ENCODE data around the gene BCAN.

The BCAN gene

DNA sequence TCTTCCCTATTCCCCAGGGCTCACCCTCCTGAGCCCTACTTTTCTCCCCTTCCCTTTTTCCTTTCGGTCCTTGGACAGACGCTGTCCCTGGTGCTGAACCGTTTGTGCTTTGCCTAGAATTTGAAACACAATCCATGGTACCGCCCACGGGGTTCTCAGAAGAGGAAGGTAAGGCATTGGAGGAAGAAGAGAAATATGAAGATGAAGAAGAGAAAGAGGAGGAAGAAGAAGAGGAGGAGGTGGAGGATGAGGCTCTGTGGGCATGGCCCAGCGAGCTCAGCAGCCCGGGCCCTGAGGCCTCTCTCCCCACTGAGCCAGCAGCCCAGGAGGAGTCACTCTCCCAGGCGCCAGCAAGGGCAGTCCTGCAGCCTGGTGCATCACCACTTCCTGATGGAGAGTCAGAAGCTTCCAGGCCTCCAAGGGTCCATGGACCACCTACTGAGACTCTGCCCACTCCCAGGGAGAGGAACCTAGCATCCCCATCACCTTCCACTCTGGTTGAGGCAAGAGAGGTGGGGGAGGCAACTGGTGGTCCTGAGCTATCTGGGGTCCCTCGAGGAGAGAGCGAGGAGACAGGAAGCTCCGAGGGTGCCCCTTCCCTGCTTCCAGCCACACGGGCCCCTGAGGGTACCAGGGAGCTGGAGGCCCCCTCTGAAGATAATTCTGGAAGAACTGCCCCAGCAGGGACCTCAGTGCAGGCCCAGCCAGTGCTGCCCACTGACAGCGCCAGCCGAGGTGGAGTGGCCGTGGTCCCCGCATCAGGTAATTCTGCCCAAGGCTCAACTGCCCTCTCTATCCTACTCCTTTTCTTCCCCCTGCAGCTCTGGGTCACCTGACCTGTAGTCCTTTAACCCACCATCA lies 10.4 kb downstream of the BCAN start:
- TF ChIP-seq, protein P1, sequence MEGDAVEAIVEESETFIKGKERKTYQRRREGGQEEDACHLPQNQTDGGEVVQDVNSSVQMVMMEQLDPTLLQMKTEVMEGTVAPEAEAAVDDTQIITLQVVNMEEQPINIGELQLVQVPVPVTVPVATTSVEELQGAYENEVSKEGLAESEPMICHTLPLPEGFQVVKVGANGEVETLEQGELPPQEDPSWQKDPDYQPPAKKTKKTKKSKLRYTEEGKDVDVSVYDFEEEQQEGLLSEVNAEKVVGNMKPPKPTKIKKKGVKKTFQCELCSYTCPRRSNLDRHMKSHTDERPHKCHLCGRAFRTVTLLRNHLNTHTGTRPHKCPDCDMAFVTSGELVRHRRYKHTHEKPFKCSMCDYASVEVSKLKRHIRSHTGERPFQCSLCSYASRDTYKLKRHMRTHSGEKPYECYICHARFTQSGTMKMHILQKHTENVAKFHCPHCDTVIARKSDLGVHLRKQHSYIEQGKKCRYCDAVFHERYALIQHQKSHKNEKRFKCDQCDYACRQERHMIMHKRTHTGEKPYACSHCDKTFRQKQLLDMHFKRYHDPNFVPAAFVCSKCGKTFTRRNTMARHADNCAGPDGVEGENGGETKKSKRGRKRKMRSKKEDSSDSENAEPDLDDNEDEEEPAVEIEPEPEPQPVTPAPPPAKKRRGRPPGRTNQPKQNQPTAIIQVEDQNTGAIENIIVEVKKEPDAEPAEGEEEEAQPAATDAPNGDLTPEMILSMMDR (IDR thresholded peaks at IDR 0.05; ENCODE audit: low read depth, low read length, missing control alignments): no peak
- H3K4me3 ChIP-seq (ENCODE audit: low read depth, low read length): no peak overlapping the region
- no peak for DNase-seq (ENCODE audit: low read depth)

DNA sequence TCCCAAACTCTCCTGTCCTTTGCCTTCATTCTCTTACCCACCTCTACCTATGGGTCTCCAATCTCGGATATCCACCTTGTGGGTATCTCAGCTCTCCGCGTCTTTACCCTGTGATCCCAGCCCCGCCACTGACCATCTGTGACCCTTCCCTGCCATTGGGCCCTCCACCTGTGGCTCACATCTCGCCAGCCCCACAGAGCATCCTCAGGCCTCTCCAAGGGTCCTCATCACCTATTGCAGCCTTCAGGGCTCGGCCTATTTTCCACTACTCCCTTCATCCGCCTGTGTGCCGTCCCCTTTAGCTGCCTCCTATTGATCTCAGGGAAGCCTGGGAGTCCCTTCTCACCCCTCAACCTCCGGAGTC lies 11.1 kb downstream of the BCAN start:
- TF ChIP-seq, protein P1 (IDR thresholded peaks at IDR 0.05; ENCODE audit: low read depth, low read length, missing control alignments): no peak

DNA sequence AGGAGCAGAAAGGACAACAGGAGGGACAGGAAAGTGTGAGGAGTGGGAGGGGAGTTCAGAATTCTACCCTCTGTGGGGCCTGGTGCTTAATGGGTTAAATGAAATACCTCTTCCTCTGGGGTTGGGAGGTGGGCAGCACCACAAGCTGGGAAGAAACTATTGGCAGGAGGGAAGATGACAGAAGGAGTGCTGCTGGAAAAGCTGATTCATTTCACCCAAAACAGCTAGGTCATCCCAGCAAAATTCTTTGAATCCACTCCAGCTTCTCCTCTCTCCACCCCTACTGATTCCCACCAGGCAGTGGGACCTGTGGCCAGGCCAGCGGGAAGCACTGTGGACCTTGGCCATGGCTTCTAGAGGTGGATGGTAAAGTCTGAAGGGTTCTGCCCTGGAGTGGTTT lies 12.8 kb downstream of the BCAN start:
- H3K4me3 ChIP-seq (ENCODE audit: low read depth, low read length): no peak overlapping the region
- TF ChIP-seq, protein P1 (IDR thresholded peaks at IDR 0.05; ENCODE audit: low read depth, low read length, missing control alignments): no peak
- DNase-seq (ENCODE audit: low read depth): no peak

More for the DNA sequence above, 11.1 kb downstream of the BCAN start:
- no peak overlapping the region for H3K4me3 ChIP-seq (ENCODE audit: low read depth, low read length)
- DNase-seq (ENCODE audit: low read depth): no peak

DNA sequence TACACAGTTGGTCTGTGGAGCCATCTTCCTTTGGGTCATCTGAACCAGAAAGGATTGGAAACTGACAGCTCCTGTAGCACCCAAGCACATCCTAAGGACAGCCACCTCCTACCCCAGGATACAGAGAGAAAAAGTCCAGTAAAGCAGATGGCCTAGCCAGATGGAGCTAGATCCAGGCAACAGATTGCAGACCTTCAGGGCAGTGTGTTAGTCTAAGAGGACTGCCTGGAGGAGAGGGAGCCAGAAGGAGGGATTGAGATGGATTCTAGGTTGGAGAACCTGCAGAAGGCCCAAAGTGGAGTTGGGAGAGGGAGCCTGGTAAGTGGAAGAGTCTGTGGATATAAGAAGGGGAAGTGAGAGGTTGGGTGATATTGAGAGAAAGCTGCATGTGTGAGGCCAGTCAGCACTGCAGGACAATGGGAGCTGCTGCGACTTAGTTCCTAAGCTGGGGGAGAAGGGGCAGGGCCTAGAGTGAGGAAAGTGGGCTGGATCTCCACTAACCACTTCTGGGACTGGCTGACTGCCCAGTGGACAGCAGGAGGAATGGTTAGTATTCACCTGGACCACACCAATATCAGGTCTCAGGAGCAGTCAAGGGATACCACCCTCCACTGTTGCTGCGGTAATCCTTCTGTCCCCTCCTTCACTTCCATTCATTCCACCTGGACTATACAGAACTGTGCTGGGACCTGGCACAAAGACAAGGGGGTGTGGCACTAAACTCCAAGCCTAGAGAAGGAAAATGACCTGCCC lies 13.4 kb downstream of the BCAN start:
- no peak for DNase-seq (ENCODE audit: low read depth)
- TF ChIP-seq, protein P1 (IDR thresholded peaks at IDR 0.05; ENCODE audit: low read depth, low read length, missing control alignments): no peak
- H3K4me3 ChIP-seq (ENCODE audit: low read depth, low read length): no peak overlapping the region

DNA sequence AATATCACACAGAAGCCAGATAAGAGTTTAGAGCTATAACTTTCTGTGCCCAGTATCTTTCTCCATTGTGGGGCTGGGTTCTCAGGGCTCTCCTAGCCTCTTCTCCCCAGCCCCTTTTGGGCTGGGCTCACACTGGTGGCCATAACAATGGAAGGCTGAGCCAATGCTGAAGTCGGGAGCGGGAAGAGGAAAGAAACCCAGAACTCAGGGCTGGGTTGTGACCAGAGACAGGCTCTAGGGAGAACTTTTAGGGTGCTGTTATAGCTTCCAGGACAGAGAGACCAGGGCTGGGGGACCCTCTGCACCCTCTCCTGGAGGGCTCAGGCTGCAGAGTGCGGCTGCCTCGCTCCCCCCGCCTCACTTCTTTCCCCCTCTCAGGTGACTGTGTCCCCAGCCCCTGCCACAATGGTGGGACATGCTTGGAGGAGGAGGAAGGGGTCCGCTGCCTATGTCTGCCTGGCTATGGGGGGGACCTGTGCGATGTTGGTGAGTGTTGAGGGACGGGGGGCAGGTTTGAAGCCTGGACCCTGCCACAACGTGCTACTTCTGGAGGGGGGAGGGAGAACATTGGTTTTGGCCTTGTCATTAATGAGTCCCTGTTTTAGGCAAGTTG lies 14.1 kb downstream of the BCAN start:
- TF ChIP-seq, protein P1 (IDR thresholded peaks at IDR 0.05; ENCODE audit: low read depth, low read length, missing control alignments): no peak
- H3K4me3 ChIP-seq (ENCODE audit: low read depth, low read length): no peak overlapping the region
- DNase-seq (ENCODE audit: low read depth): no peak

DNA sequence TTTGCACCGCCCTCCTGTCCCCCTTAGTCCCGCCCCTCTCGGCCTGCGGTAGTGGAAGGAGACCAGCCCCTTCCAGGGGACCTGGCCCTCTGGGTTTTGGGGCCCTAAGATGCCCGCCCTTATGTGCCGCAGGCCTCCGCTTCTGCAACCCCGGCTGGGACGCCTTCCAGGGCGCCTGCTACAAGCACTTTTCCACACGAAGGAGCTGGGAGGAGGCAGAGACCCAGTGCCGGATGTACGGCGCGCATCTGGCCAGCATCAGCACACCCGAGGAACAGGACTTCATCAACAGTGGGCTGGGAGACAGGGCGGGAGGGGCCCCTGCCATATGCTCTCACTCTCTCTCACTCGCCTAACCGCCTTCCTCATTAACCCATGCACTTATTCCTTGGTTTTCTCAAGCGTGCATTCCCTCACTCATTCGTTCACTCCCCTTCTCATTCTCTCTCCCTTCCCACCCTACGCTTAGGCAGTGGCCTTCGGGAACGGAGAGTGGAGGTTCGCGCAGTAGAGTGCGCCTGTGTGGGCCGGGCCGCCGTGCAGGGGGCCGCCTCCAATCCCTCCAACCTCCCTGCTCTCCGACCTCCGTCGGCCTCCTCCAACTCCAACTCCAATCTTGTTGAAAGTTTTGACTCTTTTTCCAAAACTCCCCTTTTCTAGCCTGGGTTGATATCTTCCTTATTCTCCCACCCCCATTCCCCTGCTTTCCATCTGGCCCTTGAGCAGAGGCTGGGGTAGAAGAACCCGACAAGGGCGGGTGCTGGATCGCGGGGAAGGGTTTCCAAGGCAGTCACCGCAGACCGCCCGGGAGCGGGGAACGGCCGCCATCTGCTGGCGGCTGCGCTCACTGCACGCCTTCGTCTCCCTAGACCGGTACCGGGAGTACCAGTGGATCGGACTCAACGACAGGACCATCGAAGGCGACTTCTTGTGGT lies 15.2 kb downstream of the BCAN start:
- DNase-seq (ENCODE audit: low read depth): no peak
- no peak overlapping the region; the same call in 1 of the 2 replicates for H3K4me3 ChIP-seq (ENCODE audit: low read depth, low read length)
- TF ChIP-seq, protein P1 (IDR thresholded peaks at IDR 0.05; ENCODE audit: low read depth, low read length, missing control alignments): peak; percentile 100
